Osteoblast (primary cell): ENCODE results near the gene CCDC85A. TPM values are rescaled to one million over a fixed set of nuclear protein-coding genes. Genes with fewer than 3 reads are reported as not detected.

ENCODE experiments used
- DNase-seq: peaks from one replicate; pipeline ENCODE4 v3.0.0; 2011; ENCODE audit warnings: low spot score, mixed read lengths; ENCODE audit not compliant: insufficient read length; ENCODE audit errors: missing footprints
- H2AFZ ChIP-seq: 2 replicates; pipeline ENCODE4 v1.6.0; 2011; ENCODE audit warnings: mild to moderate bottlenecking, low read length
- H3K27ac ChIP-seq: 2 replicates; pipeline ENCODE4 v1.5.1; 2011; ENCODE audit warnings: mild to moderate bottlenecking, low read depth, low read length, moderate library complexity
- H3K27me3 ChIP-seq: 2 replicates; pipeline ENCODE4 v1.6.0; 2012; ENCODE audit warnings: mild to moderate bottlenecking, control low read depth, inconsistent platforms, low read length, moderate library complexity; ENCODE audit not compliant: insufficient read depth
- H3K36me3 ChIP-seq: 2 replicates; pipeline ENCODE4 v1.5.1; 2011; ENCODE audit warnings: mild to moderate bottlenecking, low read length, control low read depth, moderate library complexity; ENCODE audit not compliant: insufficient read depth
- H3K4me1 ChIP-seq: 2 replicates; pipeline ENCODE4 v1.5.1; 2011; ENCODE audit warnings: mild to moderate bottlenecking, low read length, control low read depth, moderate library complexity; ENCODE audit not compliant: insufficient read depth
- H3K4me2 ChIP-seq: 2 replicates; pipeline ENCODE4 v1.6.0; 2011; ENCODE audit warnings: mild to moderate bottlenecking, low read length; ENCODE audit not compliant: insufficient read depth
- H3K4me3 ChIP-seq: fragments of 200-600 bp; sonication (generic); 3 replicates; pipeline ENCODE4 v1.5.1; 2012; ENCODE audit warnings: mild to moderate bottlenecking, low read length, inconsistent platforms; ENCODE audit not compliant: insufficient read depth
- H3K79me2 ChIP-seq: 2 replicates; pipeline ENCODE4 v1.6.0; 2012; ENCODE audit warnings: mild to moderate bottlenecking, low read length, control low read depth, inconsistent platforms; ENCODE audit not compliant: insufficient read depth
- H3K9me3 ChIP-seq: 2 replicates; pipeline ENCODE4 v1.5.1; 2011; ENCODE audit warnings: low read depth, low read length, control low read depth
- H4K20me1 ChIP-seq: 2 replicates; pipeline ENCODE4 v1.6.0; 2012; ENCODE audit warnings: mild to moderate bottlenecking, low read length, control low read depth; ENCODE audit not compliant: insufficient read depth
- CTCF ChIP-seq: IDR thresholded peaks from 2 replicates; pipeline ENCODE4 v1.5.1; 2011; ENCODE audit warnings: mild to moderate bottlenecking, low read depth, low read length, moderate library complexity; ENCODE audit errors: extremely low read depth
- total RNA-seq: library from RNA; depleted of rRNA; stranded (reverse); fragments of >200 nt; gene quantifications from 2 replicates; pipeline ENCODE4 v1.2.3, GENCODE V29; 2012

The CCDC85A gene
- total RNA-seq, 1 donor, result 0.72 TPM

GRCh38 chr2:56316011-56316410 lies 132.2 kb downstream of the CCDC85A start:
- H4K20me1 ChIP-seq, result no peaks in the 10 kb centered on the region

GRCh38 chr2:56318147-56318546 lies 134.4 kb downstream of the CCDC85A start:
- Histone ChIP-seq H3K27me3 (no peaks in the 10 kb centered on the region), H3K27ac (no peak overlapping the region), H2AFZ (no peak overlapping the region), H4K20me1 (no peaks in the 10 kb centered on the region), H3K9me3 (no peaks in the 10 kb centered on the region), H3K36me3 (no peaks in the 10 kb centered on the region), H3K4me3 (no peak overlapping the region), H3K4me2 (no peak overlapping the region), H3K4me1 (no peaks in the 10 kb centered on the region), H3K79me2 (no peaks in the 10 kb centered on the region)
- DNase-seq, result no peak
- no peak for TF ChIP-seq CTCF

More at GRCh38 chr2:56316011-56316410, 132.2 kb downstream of the CCDC85A start:
- no peak overlapping the region for H3K4me2 ChIP-seq
- H2AFZ ChIP-seq, result no peak overlapping the region
- H3K4me3 ChIP-seq, result no peak overlapping the region
- no peaks in the 10 kb centered on the region for H3K36me3 ChIP-seq
- no peak for TF ChIP-seq CTCF
- H3K27ac ChIP-seq, result no peak overlapping the region
- H3K4me1 ChIP-seq, result no peaks in the 10 kb centered on the region
- no peaks in the 10 kb centered on the region for H3K27me3 ChIP-seq
- no peak for DNase-seq
- H3K79me2 ChIP-seq, result no peaks in the 10 kb centered on the region
- H3K9me3 ChIP-seq, result no peaks in the 10 kb centered on the region

- Histone ChIP-seq H3K4me2 (no peak overlapping the region), H3K27ac (no peak overlapping the region), H3K27me3 (no peaks in the 10 kb centered on the region), H3K79me2 (no peaks in the 10 kb centered on the region), H3K36me3 (no peaks in the 10 kb centered on the region), H2AFZ (no peak overlapping the region), H3K9me3 (no peaks in the 10 kb centered on the region), H3K4me3 (no peak overlapping the region), H3K4me1 (no peaks in the 10 kb centered on the region), H4K20me1 (no peaks in the 10 kb centered on the region)
- TF ChIP-seq CTCF, result no peak
- DNase-seq, result no peak
Observed at GRCh38 chr2:56325661-56326345, 142.0 kb downstream of the CCDC85A start.

GRCh38 chr2:56326346-56326741 lies 142.6 kb downstream of the CCDC85A start:
- H3K27me3 ChIP-seq, result no peaks in the 10 kb centered on the region
- no peaks in the 10 kb centered on the region for H3K36me3 ChIP-seq
- H3K79me2 ChIP-seq, result no peaks in the 10 kb centered on the region
- no peak for DNase-seq
- TF ChIP-seq CTCF, result no peak
- no peak overlapping the region for H3K27ac ChIP-seq
- H2AFZ ChIP-seq, result no peak overlapping the region
- no peaks in the 10 kb centered on the region for H4K20me1 ChIP-seq
- no peaks in the 10 kb centered on the region for H3K4me1 ChIP-seq
- no peak overlapping the region for H3K4me2 ChIP-seq
- H3K9me3 ChIP-seq, result no peaks in the 10 kb centered on the region
- H3K4me3 ChIP-seq, result no peak overlapping the region
